ENCODE data around the gene SYTL4.

- TF ChIP-seq ZNF791 (tag by site-specific recombination; IDR thresholded peaks at IDR 0.05): no peak
- no peak for TF ChIP-seq GLIS1 (tag by site-specific recombination; IDR thresholded peaks at IDR 0.05)
- TF ChIP-seq ZNF843 (tag by site-specific recombination; IDR thresholded peaks at IDR 0.05): no peak
- TF ChIP-seq REST (tag by site-specific recombination; IDR thresholded peaks at IDR 0.05): no peak
- TF ChIP-seq ZNF639 (tag by site-specific recombination; IDR thresholded peaks at IDR 0.05): no peak
- no peak for TF ChIP-seq ZNF138 (tag by site-specific recombination; IDR thresholded peaks at IDR 0.05; ENCODE audit: borderline replicate concordance)
Measured at GRCh38 chrX:100663642-100664041, 68.3 kb downstream of the SYTL4 start.

All from HEK293 (cell line).